ENCODE measurements around the gene CMSS1. TPM values are rescaled to one million over a fixed set of nuclear protein-coding genes. Genes with fewer than 3 reads are reported as not detected.

CMSS1 gene
- total and polyA plus RNA-seq, 2 of the 13 experiments (the other 11 are each of a cell fraction or from before 2014, with no cell fraction given) = 6.4 to 48.7 TPM

DNA sequence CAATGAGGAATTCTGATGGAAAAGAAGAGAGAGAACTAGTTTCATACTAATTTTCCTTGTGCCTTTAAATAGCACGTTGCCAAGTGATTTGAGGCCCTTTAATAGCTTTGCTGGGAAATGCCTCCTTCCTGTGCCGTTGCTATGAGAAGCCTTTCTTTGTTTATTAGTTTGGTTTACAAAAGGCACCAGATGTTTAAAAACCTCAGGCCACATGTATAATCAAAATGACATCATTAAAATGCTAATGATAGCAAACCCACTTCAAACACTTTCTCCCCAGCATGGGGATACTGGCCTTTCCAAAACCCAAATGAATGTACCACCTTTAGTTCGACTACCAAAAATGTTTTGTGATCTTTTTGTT lies 393.1 kb downstream of the CMSS1 start:
- DNase-seq (ENCODE audit: low spot score) = no peak
- 38% methylated on average over 3 of the region's 3 CpGs for WGBS (ENCODE audit: low lambda C conversion rate)
- H3K9ac ChIP-seq (ENCODE audit: insufficient read depth, low read depth, low read length) = no peak overlapping the region
- BruUV-seq (replicated peaks) = no TSS peak
- no peak for TF ChIP-seq ZNF556 (CRISPR knock-in tag; IDR thresholded peaks at IDR 0.05; ENCODE audit: borderline replicate concordance)
- TF ChIP-seq ZNF879 (CRISPR knock-in tag; IDR thresholded peaks at IDR 0.05) = no peak
- no peak for TF ChIP-seq ZNF772 (CRISPR knock-in tag; IDR thresholded peaks at IDR 0.05)
- TF ChIP-seq JARID2 (CRISPR knock-in tag; IDR thresholded peaks at IDR 0.05; ENCODE audit: insufficient replicate concordance) = no peak
- TF ChIP-seq, protein P1, sequence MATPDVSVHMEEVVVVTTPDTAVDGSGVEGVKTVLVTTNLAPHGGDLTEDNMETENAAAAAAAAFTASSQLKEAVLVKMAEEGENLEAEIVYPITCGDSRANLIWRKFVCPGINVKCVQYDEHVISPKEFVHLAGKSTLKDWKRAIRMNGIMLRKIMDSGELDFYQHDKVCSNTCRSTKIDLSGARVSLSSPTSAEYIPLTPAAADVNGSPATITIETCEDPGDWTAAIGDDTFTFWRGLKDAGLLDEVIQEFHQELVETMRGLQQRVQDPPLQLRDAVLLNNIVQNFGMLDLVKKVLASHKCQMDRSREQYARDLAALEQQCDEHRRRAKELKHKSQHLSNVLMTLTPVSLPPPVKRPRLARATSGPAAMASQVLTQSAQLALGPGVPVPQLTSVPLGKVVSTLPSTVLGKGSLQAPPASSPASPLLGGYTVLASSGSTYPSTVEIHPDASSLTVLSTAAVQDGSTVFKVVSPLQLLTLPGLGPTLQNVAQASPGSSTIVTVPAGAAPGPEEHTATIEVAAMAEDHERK (CRISPR knock-in tag; IDR thresholded peaks at IDR 0.05; ENCODE audit: low read depth) = no peak
- TF ChIP-seq MBNL3 (CRISPR knock-in tag; conservative IDR thresholded peaks at IDR 0.05) = no peak
- TF ChIP-seq THAP9 (CRISPR knock-in tag; IDR thresholded peaks at IDR 0.05; ENCODE audit: borderline replicate concordance) = no peak
- TF ChIP-seq MTA3 (CRISPR knock-in tag; IDR thresholded peaks at IDR 0.05) = no peak
- no peak for TF ChIP-seq HMG20A (CRISPR knock-in tag; IDR thresholded peaks at IDR 0.05; ENCODE audit: borderline replicate concordance)
- no peak for TF ChIP-seq IKZF5 (CRISPR knock-in tag; IDR thresholded peaks at IDR 0.05)
- TF ChIP-seq ZFP37 (CRISPR knock-in tag; IDR thresholded peaks at IDR 0.05; ENCODE audit: borderline replicate concordance) = no peak
- TF ChIP-seq ZBTB7A (CRISPR knock-in tag; IDR thresholded peaks at IDR 0.05) = no peak
- no peak for TF ChIP-seq SALL2 (CRISPR knock-in tag; IDR thresholded peaks at IDR 0.05)
- H3K9me3 ChIP-seq (ENCODE audit: low read length) = no peaks in the 10 kb centered on the region
- intact Hi-C loops (cut with micrococcal nuclease; ENCODE audit: unreplicated experiment) = no loop called here
- H3K36me3 ChIP-seq (replicated peaks in 1 of 2; ENCODE audit: control insufficient read depth in 1 of 2, insufficient read depth in 2 of 2, low read length in 2 of 2) = no peaks in the 10 kb centered on the region
- no peak overlapping the region for H3K27ac ChIP-seq (ENCODE audit: extremely low read length, insufficient read depth, low read length)
- H3K79me2 ChIP-seq (ENCODE audit: insufficient read depth, low read length) = no peaks in the 10 kb centered on the region
- H3K4me1 ChIP-seq (ENCODE audit: insufficient read depth, low read length) = peaks cover 29% of the 10 kb centered on the region
- no peaks in the 10 kb centered on the region for H3K27me3 ChIP-seq (ENCODE audit: control insufficient read depth in 1 of 2, insufficient read depth in 2 of 2, low read length in 2 of 2)
- ATAC-seq = no peak
- in situ Hi-C loops (cut with HindIII; ENCODE audit: extremely low pct_ligation_motif_present, low pct_unique_long_range_greater_than_20kb) = no loop called here
- no peak for FAIRE-seq
- no peaks in the 10 kb centered on the region for H4K20me1 ChIP-seq (ENCODE audit: insufficient read depth, low read length)
- ChIA-PET POLR2A (no interaction called here), CTCF (ENCODE audit: low intra/inter-chr PET ratio, low total read pairs) (no interaction called here)
- no peak overlapping the region for H3K4me2 ChIP-seq (ENCODE audit: low read depth, low read length)
- H2AFZ ChIP-seq (ENCODE audit: low read length) = no peak overlapping the region
- no peak overlapping the region for H3K4me3 ChIP-seq (replicated peaks in 1 of 3; ENCODE audit: insufficient read depth in 1 of 3, low read depth in 2 of 3, low read length in 3 of 3)

Data from HepG2 (cell line).